Activated naive CD8-positive, alpha-beta T cell treated with anti-CD3 and anti-CD28 coated beads, Interleukin-2, amount 10 ng/mL, durations not matched to agents 7 days and 5 days (primary cell): ENCODE data around the gene MED29. TPM values are rescaled to one million over a fixed set of nuclear protein-coding genes. Genes with fewer than 3 reads are reported as not detected.

Source experiments
- ATAC-seq: fragments of 150-1000 bp; cut with Tn5 transposase; one replicate; pipeline ENCODE4 v1.10.0; 2021; ENCODE audit warnings: low read depth, moderate library complexity
- POLR2A ChIA-PET: fragments of 350-600 bp; sonication (Branson Sonifier 250); formaldehyde crosslinking; loops from one replicate; lab custom pipeline; 2021; ENCODE audit warnings: antibody characterized with exemption; lab: Charles Lee
- DNase-seq: peaks from one replicate; pipeline ENCODE4 v3.0.0; 2021
- H3K27ac Mint-ChIP-seq: one replicate; pipeline ENCODE4 v1.8.0; 2022; ENCODE audit warnings: mild to moderate bottlenecking, mixed read lengths
- H3K27me3 Mint-ChIP-seq: one replicate; pipeline ENCODE4 v1.8.0; 2022; ENCODE audit warnings: mild to moderate bottlenecking, moderate library complexity, mixed read lengths
- H3K36me3 Mint-ChIP-seq: one replicate; pipeline ENCODE4 v1.8.0; 2021; ENCODE audit warnings: mild to moderate bottlenecking, mixed read lengths
- H3K4me1 Mint-ChIP-seq: one replicate; pipeline ENCODE4 v1.8.0; 2021; ENCODE audit warnings: mixed read lengths
- H3K4me3 Mint-ChIP-seq: one replicate; pipeline ENCODE4 v1.8.0; 2022; ENCODE audit warnings: mild to moderate bottlenecking, moderate library complexity, mixed read lengths
- H3K9me3 Mint-ChIP-seq: one replicate; pipeline ENCODE4 v1.8.0; 2021; ENCODE audit warnings: mixed read lengths
- total RNA-seq, 2 experiments: library from RNA; stranded (reverse); gene quantifications; one replicate each; pipeline ENCODE4 v1.2.3, GENCODE V29; 2021

The MED29 gene
- total RNA-seq, 2 experiments from 2014 or later, result 39.0 to 40.7 TPM

- Mint-ChIP-seq H3K27me3 (peaks cover 3% of the 10 kb centered on the region), H3K27ac (peak within 1 kb of the TSS; percentile 99), H3K9me3 (no peaks in the 10 kb centered on the region), H3K4me3 (peak within 1 kb of the TSS; percentile 100), H3K4me1 (peaks cover 42% of the 10 kb centered on the region), H3K36me3 (peaks cover 23% of the 10 kb centered on the region)
- POLR2A ChIA-PET, result interaction anchor here (0.6 to 2.5 kb wide), 35 partner anchors 9 to 1177 kb away, joined by 3 to 113 read pairs (median 6); partner anchors contain the start of genes AKT2, DLL3, DYRK1B and EID2B
- peak; percentile 87 for ATAC-seq
- peak; percentile 100 for DNase-seq
Observed at GRCh38 chr19:39435499-39436349, 44.5 kb downstream of the MED29 start, which contains the start of gene RPS16. TSS of gene RPS16 (minus strand) at chr19:39435949. CDS start at chr19:39435895, 54 bp downstream.

DNA sequence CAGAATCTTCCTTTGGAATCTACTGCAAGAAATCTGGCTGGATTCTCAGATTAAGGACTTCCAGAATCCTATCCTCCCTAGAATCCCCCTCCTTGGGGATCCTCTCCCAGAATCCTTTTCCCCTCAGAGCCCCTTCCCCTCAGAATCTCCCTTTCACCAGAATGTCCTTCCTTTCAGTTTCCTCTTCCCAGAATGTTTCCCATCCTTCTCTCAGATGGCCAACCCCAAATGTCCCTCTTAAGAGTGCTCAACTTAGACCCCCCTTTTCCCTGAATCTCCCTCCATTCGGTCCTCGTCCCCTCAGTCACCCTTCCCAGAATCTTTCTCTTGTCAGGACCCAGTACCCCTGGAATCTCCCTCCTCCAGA lies 45.2 kb downstream of the MED29 start:
- Mint-ChIP-seq H3K4me1 (peaks cover 42% of the 10 kb centered on the region), H3K27me3 (peaks cover 3% of the 10 kb centered on the region), H3K4me3 (peak overlapping the region; percentile 100), H3K36me3 (peaks cover 23% of the 10 kb centered on the region), H3K9me3 (no peaks in the 10 kb centered on the region), H3K27ac (peak overlapping the region; percentile 99)
- no peak for ATAC-seq
- no peak for DNase-seq
- POLR2A ChIA-PET, result interaction anchor here (0.6 to 2.5 kb wide), 33 partner anchors 10 to 1177 kb away, joined by 3 to 113 read pairs (median 6); partner anchors contain the start of genes AKT2, DLL3, DYRK1B and EID2B

- Mint-ChIP-seq H3K27me3 (peaks cover 5% of the 10 kb centered on the region), H3K36me3 (peaks cover 15% of the 10 kb centered on the region), H3K27ac (no peak overlapping the region), H3K9me3 (no peaks in the 10 kb centered on the region), H3K4me3 (no peak overlapping the region), H3K4me1 (peaks cover 36% of the 10 kb centered on the region)
- POLR2A ChIA-PET, result no interaction called here
- no peak for DNase-seq
- ATAC-seq, result no peak
Observed at GRCh38 chr19:39438270-39438934, 47.2 kb downstream of the MED29 start.

GRCh38 chr19:39444598-39445195 lies 53.5 kb downstream of the MED29 start:
- H3K36me3 Mint-ChIP-seq, result peaks cover 23% of the 10 kb centered on the region
- peak overlapping the region; percentile 96 for H3K27ac Mint-ChIP-seq
- H3K27me3 Mint-ChIP-seq, result peaks cover 2% of the 10 kb centered on the region
- peak overlapping the region; percentile 91 for H3K4me3 Mint-ChIP-seq
- DNase-seq, result no peak
- H3K4me1 Mint-ChIP-seq, result peaks cover 40% of the 10 kb centered on the region
- ATAC-seq, result no peak
- no peaks in the 10 kb centered on the region for H3K9me3 Mint-ChIP-seq
- POLR2A ChIA-PET, result interaction anchor here (0.6 to 4.8 kb wide), 19 partner anchors 9 to 1020 kb away, joined by 3 to 113 read pairs (median 4); partner anchors contain the start of genes EID2, EID2B, GMFG and MED29

- Mint-ChIP-seq H3K36me3 (peaks cover 23% of the 10 kb centered on the region), H3K27ac (peak within 1 kb of the TSS; percentile 96), H3K4me1 (peaks cover 42% of the 10 kb centered on the region), H3K9me3 (no peaks in the 10 kb centered on the region), H3K4me3 (peak within 1 kb of the TSS; percentile 91), H3K27me3 (peaks cover 2% of the 10 kb centered on the region)
- POLR2A ChIA-PET, result interaction anchor here (0.6 to 4.8 kb wide), 14 partner anchors 10 to 1019 kb away, joined by 3 to 113 read pairs (median 5); partner anchors contain the start of genes EID2, EID2B, MED29 and PAF1
- DNase-seq, result peak; percentile 94
- ATAC-seq, result peak; percentile 96
Observed at GRCh38 chr19:39445196-39446111, 54.3 kb downstream of the MED29 start, which contains the start of gene SUPT5H. TSS of gene SUPT5H (plus strand) at chr19:39445582. CDS start at chr19:39445891, 309 bp downstream.

- peaks cover 27% of the 10 kb centered on the region for H3K36me3 Mint-ChIP-seq
- DNase-seq (no peak), ATAC-seq (no peak)
- H3K27ac Mint-ChIP-seq, result peak overlapping the region; percentile 96
- POLR2A ChIA-PET, result interaction anchor here (0.5 to 4.8 kb wide), 6 partner anchors 11 to 862 kb away, joined by 3 to 113 read pairs (median 8); partner anchors contain the start of genes EID2B, MED29, PAF1 and RPS16
- H3K4me3 Mint-ChIP-seq, result peak overlapping the region; percentile 91
- peaks cover 2% of the 10 kb centered on the region for H3K27me3 Mint-ChIP-seq
- peaks cover 43% of the 10 kb centered on the region for H3K4me1 Mint-ChIP-seq
- H3K9me3 Mint-ChIP-seq, result no peaks in the 10 kb centered on the region
Observed at GRCh38 chr19:39446365-39447084, 55.3 kb downstream of the MED29 start.

GRCh38 chr19:39448271-39448670 lies 57.1 kb downstream of the MED29 start:
- peak overlapping the region; percentile 86 for H3K27ac Mint-ChIP-seq
- H3K9me3 Mint-ChIP-seq, result no peaks in the 10 kb centered on the region
- DNase-seq (no peak), ATAC-seq (no peak)
- no peaks in the 10 kb centered on the region for H3K27me3 Mint-ChIP-seq
- peaks cover 49% of the 10 kb centered on the region for H3K4me1 Mint-ChIP-seq
- peaks cover 42% of the 10 kb centered on the region for H3K36me3 Mint-ChIP-seq
- H3K4me3 Mint-ChIP-seq, result peak overlapping the region; percentile 91
- POLR2A ChIA-PET, result interaction anchor here (0.8 to 4.8 kb wide), 2 partner anchors 13 to 26 kb away, joined by 4 to 113 read pairs; partner anchors contain the start of gene RPS16

GRCh38 chr19:39449116-39449797 lies 58.1 kb downstream of the MED29 start:
- DNase-seq (no peak), ATAC-seq (no peak)
- POLR2A ChIA-PET, result interaction anchor here (0.7 to 0.8 kb wide), 2 partner anchors 25 to 85 kb away, joined by 4 to 5 read pairs; no protein-coding TSS in a partner anchor
- no peaks in the 10 kb centered on the region for H3K27me3 Mint-ChIP-seq
- H3K36me3 Mint-ChIP-seq, result peaks cover 42% of the 10 kb centered on the region
- H3K4me3 Mint-ChIP-seq, result peak overlapping the region; percentile 91
- peak overlapping the region; percentile 86 for H3K27ac Mint-ChIP-seq
- peaks cover 47% of the 10 kb centered on the region for H3K4me1 Mint-ChIP-seq
- no peaks in the 10 kb centered on the region for H3K9me3 Mint-ChIP-seq
